ENCODE measurements around the gene SLC16A8.

GRCh38 chr22:38114484-38115398, 30.8 kb upstream of the SLC16A8 start:
- TF ChIP-seq CTCF (IDR thresholded peaks at IDR 0.05) (peak; percentile 82 to 89 (median 86)), POLR2A (IDR thresholded peaks at IDR 0.05) (no peak)

All from uterus (tissue), 2 donors.